ENCODE data around the gene IRAK1. TPM values are rescaled to one million over a fixed set of nuclear protein-coding genes. Genes with fewer than 3 reads are reported as not detected.
"Not testable (repeated sequence)": the region's sequence is repeated elsewhere in the genome, so short reads cannot be mapped to it uniquely, and the experiment has no call there.

The IRAK1 gene
- total and polyA plus RNA-seq, 2 donors (not counting 3 experiments of a cell fraction or from before 2014, with no cell fraction given), result 63.6 to 138 TPM

GRCh38 chrX:153981231-153981630, 38.5 kb downstream of the IRAK1 start:
- no peaks in the 10 kb centered on the region for H4K20me1 ChIP-seq (replicated peaks; ENCODE audit: control insufficient read depth, extremely low read depth, insufficient read depth, low read length)
- dilution Hi-C loops (cut with MboI; ENCODE audit: extremely low pct_ligation_motif_present, low sequenced_read_pairs), result no loop called here
- H3K4me3 ChIP-seq (replicated peaks in 1 of 3; ENCODE audit: insufficient read depth in 1 of 3, low read depth in 1 of 3, low read length in 3 of 3), result no peak overlapping the region
- no peaks in the 10 kb centered on the region for H3K9me1 ChIP-seq (replicated peaks; ENCODE audit: control insufficient read depth, extremely low read depth, insufficient read depth, low read length)
- H3K36me3 ChIP-seq (ENCODE audit: control insufficient read depth in 2 of 2, extremely low read depth in 1 of 2, insufficient read depth in 2 of 2, low read length in 2 of 2), result no peaks in the 10 kb centered on the region
- H3K9ac ChIP-seq (replicated peaks; ENCODE audit: extremely low read depth, insufficient read depth, low read length), result no peak overlapping the region
- POLR2A ChIA-PET, result interaction anchor here (0.6 kb wide), 1 partner anchor 156 kb away, joined by 3 read pairs; no protein-coding TSS in a partner anchor
- H2AFZ ChIP-seq (ENCODE audit: low read depth, low read length), result no peak overlapping the region
- no peaks in the 10 kb centered on the region for H3K79me2 ChIP-seq (ENCODE audit: control insufficient read depth, insufficient read depth, low read length)
- H3K27me3 ChIP-seq (ENCODE audit: control insufficient read depth in 2 of 2, insufficient read depth in 2 of 2, low read length in 2 of 2), result no peaks in the 10 kb centered on the region
- intact Hi-C loops (cut with micrococcal nuclease), result no loop called here
- peaks cover 10% of the 10 kb centered on the region for H3K4me1 ChIP-seq (ENCODE audit: control insufficient read depth, extremely low read depth, insufficient read depth, low read length)
- DNase-seq (ENCODE audit: low read depth, low spot score) (no peak), FAIRE-seq (no peak)
- H3K27ac ChIP-seq (ENCODE audit: insufficient read depth, low read depth, low read length), result no peak overlapping the region
- no peak overlapping the region for H3K4me2 ChIP-seq (ENCODE audit: insufficient read depth, low read length)
- no peaks in the 10 kb centered on the region for H3K9me3 ChIP-seq (replicated peaks; ENCODE audit: control insufficient read depth, insufficient read depth, low read length)
- TF ChIP-seq POLR2A (IDR thresholded peaks at IDR 0.05; ENCODE audit: low read depth, low read length) (no peak), FOS (IDR thresholded peaks at IDR 0.05; ENCODE audit: borderline replicate concordance, insufficient read depth, low read length) (no peak), GATA2 (IDR thresholded peaks at IDR 0.05; ENCODE audit: insufficient read depth, insufficient read length, low read depth, low read length) (no peak), JUN (IDR thresholded peaks at IDR 0.05; ENCODE audit: borderline replicate concordance, insufficient read depth, insufficient read length, low read depth) (no peak), MAX (IDR thresholded peaks at IDR 0.05; ENCODE audit: insufficient read depth, insufficient read length) (no peak), MYC (IDR thresholded peaks at IDR 0.05; ENCODE audit: low read depth, low read length) (no peak), EZH2 (IDR thresholded peaks at IDR 0.05; ENCODE audit: borderline replicate concordance, low read depth, low read length, severe bottlenecking) (no peak), POLR2AphosphoS5 (IDR thresholded peaks at IDR 0.05; ENCODE audit: insufficient read depth, low read depth, low read length) (no peak), CTCF (IDR thresholded peaks at IDR 0.05; ENCODE audit: extremely low read depth in 1 of 2, insufficient read depth in 1 of 2, low read depth in 1 of 2, low read length in 2 of 2) (no peak)
- no TSS peak for BruUV-seq (replicated peaks)
- CTCF ChIA-PET, result interaction anchor here (1.5 kb wide), 1 partner anchor 10 kb away, joined by 3 read pairs; the partner anchor contains the start of gene HCFC1

GRCh38 chrX:153980394-153980793, 39.3 kb downstream of the IRAK1 start:
- not testable (repeated sequence) for FAIRE-seq; BruUV-seq (replicated peaks)

More at GRCh38 chrX:153980394-153980793, 39.3 kb downstream of the IRAK1 start:
- DNase-seq (ENCODE audit: low read depth, low spot score); H3K27me3 ChIP-seq (ENCODE audit: control insufficient read depth in 2 of 2, insufficient read depth in 2 of 2, low read length in 2 of 2); dilution Hi-C loops (cut with MboI; ENCODE audit: extremely low pct_ligation_motif_present, low sequenced_read_pairs); H3K9me1 ChIP-seq (replicated peaks; ENCODE audit: control insufficient read depth, extremely low read depth, insufficient read depth, low read length); H3K36me3 ChIP-seq (ENCODE audit: control insufficient read depth in 2 of 2, extremely low read depth in 1 of 2, insufficient read depth in 2 of 2, low read length in 2 of 2); H3K9ac ChIP-seq (replicated peaks; ENCODE audit: extremely low read depth, insufficient read depth, low read length); POLR2A ChIA-PET; intact Hi-C loops (cut with micrococcal nuclease); H3K4me1 ChIP-seq (ENCODE audit: control insufficient read depth, extremely low read depth, insufficient read depth, low read length); H3K4me2 ChIP-seq (ENCODE audit: insufficient read depth, low read length); H3K4me3 ChIP-seq (replicated peaks in 1 of 3; ENCODE audit: insufficient read depth in 1 of 3, low read depth in 1 of 3, low read length in 3 of 3); H3K27ac ChIP-seq (ENCODE audit: insufficient read depth, low read depth, low read length); H4K20me1 ChIP-seq (replicated peaks; ENCODE audit: control insufficient read depth, extremely low read depth, insufficient read depth, low read length); H3K9me3 ChIP-seq (replicated peaks; ENCODE audit: control insufficient read depth, insufficient read depth, low read length); H3K79me2 ChIP-seq (ENCODE audit: control insufficient read depth, insufficient read depth, low read length); H2AFZ ChIP-seq (ENCODE audit: low read depth, low read length): not testable (repeated sequence)
- CTCF ChIA-PET, result interaction anchor here (1.5 kb wide), 1 partner anchor 9 kb away, joined by 3 read pairs; the partner anchor contains the start of gene HCFC1

Data from endothelial cell of umbilical vein (primary cell).